HPDE6-E6E7 (cell line): Measurements from ENCODE around the gene OSBPL10.
"Not testable (repeated sequence)": the region's sequence is repeated elsewhere in the genome, so short reads cannot be mapped to it uniquely, and the experiment has no call there.

Experiments used
- DNase-seq: peaks from one replicate; pipeline ENCODE4 v3.0.0; 2011; ENCODE audit warnings: missing footprints; ENCODE audit errors: extremely low spot score

Gene OSBPL10

GRCh38 chr3:31892500-31892899 is 88.6 kb downstream of the OSBPL10 start:
- no peak for DNase-seq

- no peak for DNase-seq
Measured at GRCh38 chr3:31891876-31892455, 89.1 kb downstream of the OSBPL10 start.

DNA sequence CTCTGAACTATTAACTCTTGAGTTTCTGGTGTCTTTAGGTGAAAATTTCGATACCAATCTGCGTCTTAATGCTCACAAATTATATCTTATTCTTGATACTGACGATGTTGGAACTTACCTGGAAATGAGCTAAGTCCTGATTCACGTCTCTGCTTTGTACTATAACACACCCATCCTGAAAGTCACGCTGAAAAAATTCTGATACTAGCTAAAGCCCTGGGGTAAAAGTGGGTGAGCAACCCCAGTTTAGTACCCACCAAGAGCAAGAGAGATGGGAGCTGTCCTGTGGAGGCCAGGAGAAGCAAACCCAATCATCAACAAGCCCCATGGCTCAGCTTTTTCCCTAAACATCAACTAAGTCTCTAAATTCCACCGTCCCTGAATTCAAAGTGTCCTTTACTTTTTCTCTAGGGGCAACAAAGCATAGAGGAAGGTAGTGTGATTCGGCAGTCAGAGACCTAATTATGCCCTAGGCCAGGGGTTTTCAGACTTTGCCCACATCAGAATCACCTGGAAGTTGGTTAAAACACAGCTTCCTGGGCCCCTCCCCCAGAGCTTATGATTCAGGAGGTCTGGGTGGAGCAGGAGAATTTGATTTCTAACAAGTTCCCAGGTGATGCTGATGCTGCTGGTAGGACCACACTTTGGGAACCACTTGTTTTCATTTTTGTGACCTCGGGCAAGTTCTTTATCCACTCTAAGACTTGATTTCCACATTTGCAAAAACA is 90.2 kb downstream of the OSBPL10 start:
- DNase-seq: peak; percentile 10

DNA sequence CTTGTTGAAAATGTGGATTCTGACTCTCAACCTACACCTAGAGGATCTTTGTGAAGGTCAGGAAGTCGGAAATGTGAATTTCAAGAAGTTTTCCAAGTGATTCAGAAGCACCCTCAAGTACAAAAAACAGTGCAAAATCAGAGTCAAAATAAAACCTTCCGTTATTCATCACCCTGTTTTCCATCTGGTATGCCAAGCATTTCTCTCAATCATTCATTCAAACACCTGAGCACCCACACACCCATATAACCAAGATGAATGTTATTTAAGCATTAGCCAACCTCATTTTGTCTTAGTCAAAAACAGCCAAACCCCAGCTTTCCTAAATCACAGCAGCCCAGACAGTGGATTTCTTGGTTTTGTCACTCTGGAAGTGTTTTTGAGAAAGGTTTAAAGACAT is 91.1 kb downstream of the OSBPL10 start:
- DNase-seq: no peak

- no peak for DNase-seq
Measured at GRCh38 chr3:31885235-31885634, 95.8 kb downstream of the OSBPL10 start.

DNA sequence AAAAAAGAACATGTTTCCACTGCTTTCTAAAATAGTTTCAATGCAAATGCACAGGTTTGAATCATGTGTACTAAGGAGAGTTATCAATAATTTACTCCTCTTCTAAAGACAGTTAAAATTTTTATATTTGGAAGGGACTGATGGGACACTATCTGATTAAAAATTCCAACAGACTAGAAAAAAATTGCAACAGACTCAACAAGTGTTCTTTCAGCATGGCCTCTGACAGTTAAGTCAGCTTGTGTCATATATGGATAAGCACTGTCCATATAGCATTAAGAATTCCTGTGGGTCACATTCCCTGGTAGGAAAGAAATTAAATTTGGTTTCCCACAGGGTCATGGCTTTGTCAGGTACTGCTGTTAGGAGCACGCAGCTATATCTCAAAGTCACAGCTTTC is 96.8 kb downstream of the OSBPL10 start:
- no peak for DNase-seq

- DNase-seq: no peak
Measured at GRCh38 chr3:31882895-31883294, 98.2 kb downstream of the OSBPL10 start.

DNA sequence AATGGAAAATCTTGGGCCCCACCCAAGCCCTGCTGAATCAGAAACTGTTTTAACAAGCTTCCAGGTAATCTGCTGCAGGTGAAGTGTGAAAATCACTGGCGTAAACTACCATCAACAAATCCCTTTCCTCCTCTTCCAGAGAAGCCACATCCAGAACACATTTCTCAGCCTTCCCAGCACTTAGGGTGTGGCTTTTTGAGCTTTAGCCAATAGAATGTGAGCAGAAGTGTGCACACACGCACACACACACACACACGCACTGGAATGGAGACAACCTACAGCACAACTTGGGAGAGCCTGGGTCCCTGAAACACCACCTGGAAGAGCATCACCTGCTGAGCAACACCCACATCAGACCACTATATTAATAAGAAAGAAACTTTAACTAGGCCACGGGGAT is 98.6 kb downstream of the OSBPL10 start:
- DNase-seq: no peak

DNA sequence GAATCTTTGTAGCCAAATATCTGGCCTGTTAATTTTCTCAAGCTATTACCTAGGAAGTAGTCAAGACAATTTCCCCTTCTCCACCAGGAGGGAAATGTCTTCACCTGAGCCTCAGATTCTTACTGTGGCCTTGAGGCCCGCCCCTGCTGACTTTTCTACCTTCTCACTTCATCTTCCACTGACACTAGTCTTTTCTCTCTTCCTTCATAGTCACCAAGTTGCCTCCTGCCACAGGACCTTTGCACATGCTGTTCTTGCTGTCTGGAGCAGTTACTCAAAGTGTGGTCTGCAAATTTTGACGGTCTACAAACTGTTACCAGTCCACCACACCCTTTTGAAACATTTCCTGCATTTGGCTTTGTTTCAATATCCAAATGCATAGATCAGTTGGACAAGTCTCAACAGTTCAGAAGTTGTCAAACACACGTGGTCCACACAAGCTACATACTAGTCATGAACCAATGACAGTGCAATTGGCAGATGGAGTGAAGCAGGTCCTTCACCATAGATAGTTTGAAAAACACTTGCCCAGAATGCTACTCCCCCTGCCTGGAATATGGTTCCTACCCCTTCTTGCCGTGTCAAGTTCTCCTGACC is 100.5 kb downstream of the OSBPL10 start:
- no peak for DNase-seq

GRCh38 chr3:31880020-31880419 is 101.0 kb downstream of the OSBPL10 start:
- no peak for DNase-seq

GRCh38 chr3:31879365-31879764 is 101.7 kb downstream of the OSBPL10 start:
- DNase-seq: no peak

- DNase-seq: no peak
Measured at GRCh38 chr3:31878231-31878838, 102.7 kb downstream of the OSBPL10 start.

GRCh38 chr3:31876331-31876730 is 104.7 kb downstream of the OSBPL10 start:
- peak; percentile 14 for DNase-seq

DNA sequence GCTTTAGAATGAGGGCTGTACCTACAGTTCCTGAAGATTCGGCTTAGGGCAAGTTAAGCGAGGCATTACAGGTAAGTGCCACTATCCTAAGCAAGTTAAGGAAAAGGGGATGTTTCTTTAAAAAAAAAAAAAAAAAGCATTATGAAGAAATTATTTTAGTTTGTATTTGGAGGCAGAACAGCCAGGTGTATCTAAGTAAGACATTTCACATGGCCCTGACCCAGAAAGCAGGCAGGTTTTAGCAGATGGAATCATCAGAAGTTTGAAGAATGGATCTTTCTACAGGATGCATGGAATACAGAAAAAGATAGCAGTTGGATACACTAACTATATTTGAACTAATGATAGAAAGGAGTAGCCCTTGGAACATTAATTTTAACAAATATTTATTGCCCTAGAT is 105.6 kb downstream of the OSBPL10 start:
- DNase-seq: no peak

DNA sequence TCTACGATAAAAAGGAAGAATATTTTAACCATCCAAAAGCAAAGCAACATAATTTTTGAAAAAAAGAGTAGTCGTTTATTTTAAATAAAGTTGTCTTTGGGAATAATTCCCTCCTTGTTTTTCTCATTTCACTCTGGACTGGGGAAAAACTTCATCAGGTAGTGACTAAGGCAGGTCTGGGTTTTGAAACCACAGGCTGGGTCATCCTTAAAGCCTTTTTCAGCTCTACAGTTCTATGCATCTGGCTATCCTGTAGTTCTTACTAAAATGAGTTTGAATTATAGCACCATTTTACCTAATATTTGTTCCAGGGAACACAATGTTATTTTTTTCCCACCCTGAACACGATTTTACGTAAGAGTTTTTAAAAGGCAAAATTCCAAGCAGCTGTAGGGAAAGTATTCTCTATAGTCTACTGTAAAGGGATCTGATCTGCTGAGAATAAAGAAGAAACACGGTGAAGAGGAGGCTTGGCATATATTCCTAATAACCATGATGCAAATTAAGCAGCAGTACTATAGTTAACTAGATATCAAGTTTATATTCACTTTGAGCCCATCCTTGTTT is 107.7 kb downstream of the OSBPL10 start:
- no peak for DNase-seq

DNA sequence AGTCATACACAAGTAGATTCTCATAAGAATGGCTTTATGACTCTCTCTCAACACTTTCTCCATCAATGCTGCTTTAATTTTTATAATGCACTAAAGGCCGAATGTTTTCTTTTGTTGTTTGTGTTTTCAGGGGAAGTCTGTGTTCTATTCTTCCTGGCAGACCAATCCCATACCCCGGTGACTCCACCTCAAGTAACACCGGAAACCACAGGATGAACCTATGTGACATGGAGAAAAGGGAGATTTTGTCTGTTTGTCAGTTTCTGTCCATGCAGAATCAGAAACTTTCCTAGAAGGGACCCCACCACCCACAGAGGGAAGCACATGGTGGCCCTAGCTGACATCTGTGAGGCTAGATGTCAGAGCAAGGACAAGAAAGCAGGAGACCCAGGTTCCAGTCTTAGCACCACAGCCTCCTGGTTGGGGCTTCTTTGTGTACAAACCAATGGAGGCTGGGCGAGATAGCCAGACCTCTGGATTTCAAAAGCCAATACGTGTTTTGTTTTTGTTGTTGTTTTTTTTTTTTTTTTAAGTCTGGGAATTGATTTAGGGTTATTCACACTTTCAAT is 109.0 kb downstream of the OSBPL10 start:
- DNase-seq: no peak

GRCh38 chr3:31870111-31870510 is 111.0 kb downstream of the OSBPL10 start:
- DNase-seq: not testable (repeated sequence)

DNA sequence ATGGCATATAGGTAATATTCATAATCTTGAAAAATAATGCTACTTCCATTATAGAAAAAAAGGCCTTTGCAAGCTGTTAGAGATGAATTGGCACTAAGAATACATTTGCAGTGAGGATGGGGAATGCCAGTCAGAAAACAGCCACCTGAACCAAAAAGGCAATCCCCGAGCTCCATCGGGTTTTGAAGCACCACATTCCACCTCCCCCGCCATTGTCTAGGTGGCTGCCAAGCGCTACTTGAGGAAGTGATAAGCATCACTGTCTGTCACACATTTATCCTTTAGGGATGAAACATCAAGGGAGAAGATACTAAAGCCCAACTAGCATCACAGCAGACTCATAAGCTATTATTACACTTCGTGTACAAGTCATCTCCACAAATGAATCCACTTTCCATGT is 112.8 kb downstream of the OSBPL10 start:
- no peak for DNase-seq

DNA sequence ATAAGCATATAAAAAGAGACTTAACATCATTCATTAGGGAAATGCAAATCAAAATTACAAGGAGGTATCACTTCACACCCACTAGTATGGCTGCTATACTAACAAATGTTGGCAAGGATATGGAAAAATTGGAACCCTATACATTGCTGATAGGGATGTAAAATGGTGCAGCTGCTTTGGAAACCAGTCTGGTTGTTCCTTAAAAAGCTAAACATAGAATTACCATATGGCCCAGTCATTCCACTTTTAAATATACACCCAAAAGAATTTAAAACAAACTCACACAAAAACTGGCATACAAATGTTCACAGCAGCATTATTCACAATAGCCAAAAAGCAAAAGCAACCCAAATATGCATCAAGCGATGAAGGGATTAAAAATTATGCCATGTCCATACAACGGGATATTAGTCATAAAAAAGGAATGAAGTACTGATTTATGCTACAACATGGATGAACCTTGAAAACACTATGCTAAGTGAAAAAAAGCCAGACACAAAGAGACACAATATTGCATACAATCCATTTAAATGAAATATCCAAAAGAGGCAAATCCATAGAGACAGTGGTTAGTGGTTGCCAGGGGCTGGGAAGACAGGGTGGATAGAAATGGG is 118.3 kb downstream of the OSBPL10 start:
- no peak for DNase-seq

GRCh38 chr3:31861826-31862225 is 119.2 kb downstream of the OSBPL10 start:
- DNase-seq: no peak

DNA sequence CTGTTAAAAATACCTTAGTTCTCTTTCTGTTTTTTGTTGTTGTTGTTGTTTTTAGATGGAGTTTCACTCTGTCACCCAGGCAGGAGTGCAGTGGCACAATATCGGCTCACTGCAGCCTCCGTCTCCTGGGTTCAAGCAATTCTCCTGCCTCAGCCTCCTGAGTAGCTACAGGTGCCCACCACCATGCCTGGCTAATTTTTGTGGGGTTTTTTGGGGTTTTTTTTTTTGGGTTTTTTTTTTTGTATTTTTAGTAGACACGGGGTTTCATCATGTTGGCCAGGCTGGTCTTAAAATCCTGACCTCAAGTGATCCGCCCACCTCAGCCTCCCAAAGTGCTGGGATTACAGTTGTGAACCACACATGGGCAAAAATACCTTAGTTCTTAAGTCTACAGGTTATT is 120.4 kb downstream of the OSBPL10 start:
- DNase-seq: not testable (repeated sequence)

DNA sequence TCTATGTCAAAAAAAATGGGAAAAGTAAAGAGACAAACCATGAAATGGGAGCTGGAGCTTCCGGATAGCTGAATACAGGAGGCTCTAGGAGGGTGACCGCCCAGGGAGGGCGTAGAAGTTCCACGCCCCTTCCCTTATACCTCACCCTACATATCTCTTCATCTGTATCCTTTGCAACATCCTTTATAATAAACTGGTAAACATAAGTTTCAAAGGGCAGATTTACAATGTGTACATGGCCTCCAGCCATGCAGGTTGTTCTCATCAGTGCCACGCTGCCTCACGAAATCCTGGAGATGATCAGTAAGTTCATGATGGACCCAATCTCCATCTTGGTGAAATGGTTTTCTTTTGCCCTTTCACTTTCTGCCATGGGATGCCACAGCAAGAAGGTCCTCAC is 121.8 kb downstream of the OSBPL10 start:
- DNase-seq: no peak
